NCI-H1048 (cell line): ENCODE data around the gene HSPB7.
"Not testable (repeated sequence)": the region's sequence is repeated elsewhere in the genome, so short reads cannot be mapped to it uniquely, and the experiment has no call there.

Source experiments
- DNase-seq: peaks from one replicate; lab custom pipeline; 2025; lab: John Stamatoyannopoulos, UW

HSPB7 gene

DNA sequence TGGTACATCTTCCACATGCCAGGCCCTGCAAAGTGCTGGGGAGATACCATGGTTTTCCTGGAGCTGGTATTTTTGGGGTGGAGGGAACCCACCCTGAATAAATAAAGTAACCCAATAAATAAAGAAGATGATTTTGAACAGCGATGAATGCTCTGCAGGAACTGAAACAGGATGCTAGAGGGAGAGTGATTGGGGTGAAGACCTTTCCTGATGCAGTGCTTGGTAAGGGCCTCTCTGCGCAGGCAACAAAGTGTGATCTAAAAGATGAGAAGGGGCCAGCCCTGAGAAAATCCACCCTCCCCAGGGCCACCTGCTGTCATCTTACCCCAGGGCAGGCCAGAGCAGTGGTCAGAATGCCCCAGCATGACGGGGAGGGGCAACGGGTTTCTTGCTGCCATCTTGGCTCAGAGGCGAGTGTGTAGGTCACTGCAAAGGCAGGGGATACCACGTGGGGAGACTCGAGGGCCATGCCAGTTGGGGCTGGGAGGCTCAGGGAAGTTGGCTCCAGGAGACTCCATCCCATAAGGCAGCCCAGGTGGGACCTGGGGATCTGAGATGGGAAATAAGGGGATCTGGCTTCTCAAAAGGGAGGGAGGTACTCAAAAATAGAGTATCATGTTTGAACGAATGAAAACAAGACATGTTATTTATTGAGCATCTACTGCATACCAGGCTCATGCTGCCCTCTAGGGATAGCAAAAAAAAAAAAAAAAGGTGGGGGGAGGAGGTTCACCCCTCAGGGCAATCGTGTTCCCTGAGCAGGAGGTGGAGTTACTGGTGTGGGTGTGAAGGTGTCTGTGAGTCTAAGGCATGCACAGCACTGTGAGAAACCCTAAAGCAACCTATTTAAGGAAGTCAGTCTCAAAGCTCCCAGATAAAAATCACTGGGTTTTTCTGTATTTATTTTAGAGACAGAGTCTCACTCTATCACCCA is 11.0 kb downstream of the HSPB7 start:
- no peak for DNase-seq

DNA sequence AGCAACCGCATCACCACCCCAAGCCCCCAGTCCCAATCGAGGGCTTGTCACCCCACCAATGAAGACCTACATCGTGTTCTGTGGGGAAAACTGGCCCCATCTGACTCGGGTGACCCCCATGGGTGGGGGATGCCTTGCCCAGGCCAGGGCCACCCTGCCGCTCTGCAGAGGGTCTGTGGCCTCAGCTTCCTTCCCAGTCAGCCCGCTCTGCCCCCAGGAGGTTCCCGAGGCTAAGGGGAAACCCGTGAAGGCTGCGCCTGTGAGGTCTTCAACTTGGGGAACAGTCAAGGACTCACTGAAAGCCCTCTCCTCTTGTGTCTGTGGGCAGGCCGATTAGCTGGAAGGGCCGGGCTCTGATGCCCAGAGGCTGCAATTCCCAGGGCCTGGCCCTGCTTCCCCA is 11.8 kb downstream of the HSPB7 start:
- no peak for DNase-seq

DNA sequence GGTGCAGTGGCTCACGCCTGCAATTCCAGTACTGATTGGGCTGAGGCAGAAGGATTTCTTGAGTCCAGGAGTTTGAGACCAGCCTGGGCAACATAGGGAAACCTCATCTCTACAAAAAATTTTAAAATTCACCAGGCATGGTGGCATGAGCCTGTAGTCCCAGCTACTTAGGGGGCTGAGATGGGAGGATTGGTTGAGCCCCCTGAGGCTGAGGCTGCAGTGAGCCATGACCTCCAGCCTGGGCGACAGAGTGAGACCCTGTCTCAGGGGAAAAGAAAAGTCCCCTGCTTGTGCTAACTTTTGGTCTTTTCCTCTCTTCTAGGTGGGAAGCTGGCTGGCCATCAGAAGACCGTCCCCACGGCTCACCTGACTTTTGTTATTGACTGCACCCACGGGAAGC is 12.2 kb downstream of the HSPB7 start:
- no peak for DNase-seq

DNA sequence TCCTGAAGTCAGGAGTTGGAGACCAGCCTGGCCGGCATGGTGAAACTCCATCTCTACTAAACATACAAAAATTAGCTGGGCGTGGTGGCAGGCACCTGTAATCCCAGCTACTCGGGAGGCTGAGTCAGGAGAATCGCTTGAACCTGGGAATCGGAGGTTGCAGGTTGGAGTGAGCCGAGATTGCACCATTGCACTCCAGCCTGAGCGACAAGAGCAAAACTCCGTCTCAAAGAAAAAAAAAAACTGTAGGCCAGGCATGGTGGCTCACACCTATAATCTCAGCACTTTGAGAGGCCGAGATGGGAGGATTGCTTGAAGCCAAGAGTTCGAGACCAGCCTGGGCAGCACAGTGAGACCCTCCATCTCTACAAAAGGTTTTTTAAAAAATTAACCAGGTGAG is 16.6 kb downstream of the HSPB7 start:
- DNase-seq = not testable (repeated sequence)

DNA sequence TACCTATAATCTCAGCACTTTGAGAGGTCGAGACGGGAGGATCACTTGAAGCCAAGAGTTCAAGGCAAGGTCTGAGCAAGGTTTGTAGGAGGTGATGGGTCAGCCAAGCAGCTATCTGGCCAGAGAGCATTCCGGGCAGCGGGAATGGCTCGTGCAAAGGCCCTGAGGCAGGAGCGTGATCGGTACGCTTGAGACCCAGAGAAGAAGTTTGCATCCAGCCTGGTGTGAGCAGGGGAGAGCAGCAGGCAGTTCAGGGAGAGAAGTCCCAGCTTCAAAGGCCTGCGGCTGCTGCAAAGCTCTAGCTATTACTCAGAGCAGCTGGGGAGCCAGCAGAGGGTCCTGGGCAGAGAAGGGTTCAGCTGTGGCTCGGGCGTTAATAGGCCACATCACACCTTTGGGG is 18.9 kb downstream of the HSPB7 start:
- DNase-seq = no peak

DNA sequence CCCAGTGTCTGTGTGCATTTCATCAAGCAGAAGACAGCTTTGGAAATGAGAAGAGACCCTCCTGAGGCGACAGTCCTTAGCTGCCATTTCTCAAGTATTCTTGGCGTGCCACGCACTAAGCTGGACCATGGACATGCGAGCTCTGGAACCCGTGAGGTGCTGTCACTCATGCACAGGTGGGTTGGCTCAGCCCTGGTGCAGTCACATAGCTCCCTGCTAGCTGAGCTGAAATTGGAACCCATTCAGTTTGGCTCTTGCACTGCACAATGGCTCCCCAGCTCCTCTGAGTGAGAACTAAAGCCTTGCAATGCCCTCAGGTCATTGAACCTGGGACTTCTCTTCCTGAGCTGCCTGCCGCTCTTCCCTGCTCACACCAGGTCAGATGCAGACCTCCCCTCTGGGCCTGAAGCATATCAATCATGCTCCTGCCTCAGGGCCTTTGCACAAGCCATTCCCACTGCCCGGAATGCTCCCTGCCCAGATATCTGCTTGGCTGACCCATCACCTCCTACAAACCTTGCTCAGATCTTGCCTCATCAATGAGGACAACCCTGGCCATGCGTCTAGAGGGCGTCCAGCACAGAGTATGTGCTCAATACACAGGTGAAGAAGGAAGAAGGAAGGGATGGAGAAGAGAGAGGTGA is 20.1 kb downstream of the HSPB7 start:
- DNase-seq = no peak

DNA sequence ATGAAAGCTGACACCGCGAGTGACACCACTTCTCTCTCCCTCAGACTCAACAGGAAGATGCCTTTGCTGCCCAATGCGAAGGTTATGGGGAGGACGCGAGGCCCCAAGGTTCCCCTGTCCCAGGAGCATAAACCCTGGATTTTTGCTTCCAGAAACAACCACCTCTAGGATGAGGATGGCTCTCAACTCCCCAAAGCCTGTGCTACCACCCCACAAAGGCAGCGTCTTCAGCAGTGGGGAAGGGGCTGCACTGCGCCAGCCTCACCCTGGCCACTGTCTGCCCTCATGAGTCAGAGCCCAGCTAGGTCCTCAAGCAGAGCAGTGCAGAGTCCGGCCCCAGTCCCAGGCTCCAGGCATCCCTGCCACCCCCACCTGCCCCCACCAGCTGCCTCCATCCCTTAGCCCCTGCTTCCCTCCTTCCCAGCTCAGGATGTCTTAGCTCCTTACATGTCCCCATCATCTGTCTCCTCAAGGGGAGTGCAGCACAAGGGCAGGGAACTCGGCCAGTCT is 20.7 kb downstream of the HSPB7 start:
- DNase-seq = no peak

DNA sequence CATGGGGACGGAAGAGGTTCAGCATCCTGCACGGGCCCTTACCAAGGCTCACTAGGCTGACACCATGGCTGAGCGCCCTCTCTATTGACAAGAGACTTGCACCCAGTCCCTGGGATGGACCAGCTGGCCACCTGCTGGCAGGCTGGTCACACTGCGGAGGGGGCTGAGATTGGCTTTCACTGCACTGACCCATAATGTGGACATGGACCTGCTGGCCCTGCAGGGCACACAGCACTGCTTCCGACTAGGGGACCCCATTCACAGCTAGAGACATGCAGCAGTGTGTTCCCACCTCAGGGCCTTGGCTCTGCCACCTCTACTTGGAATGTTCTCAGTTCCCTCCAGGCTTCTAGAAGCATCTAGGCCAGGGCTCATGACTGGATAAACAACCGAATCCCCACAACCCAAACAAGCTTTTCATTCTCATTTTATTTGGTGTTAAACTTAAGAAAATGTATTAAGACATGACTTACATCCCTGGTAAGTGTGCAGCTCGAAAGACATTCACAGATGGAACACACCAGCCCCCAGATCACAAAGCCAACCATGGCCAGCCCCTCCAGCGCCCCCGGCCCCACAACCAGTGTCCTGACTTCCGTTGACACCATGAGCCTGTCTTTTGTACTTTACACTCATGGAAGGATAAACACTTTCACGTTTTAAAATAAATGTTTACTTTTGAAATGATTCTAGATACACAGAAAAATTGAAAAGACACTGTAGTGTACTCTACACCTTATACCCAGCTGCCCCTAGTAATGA is 23.1 kb downstream of the HSPB7 start:
- no peak for DNase-seq

DNA sequence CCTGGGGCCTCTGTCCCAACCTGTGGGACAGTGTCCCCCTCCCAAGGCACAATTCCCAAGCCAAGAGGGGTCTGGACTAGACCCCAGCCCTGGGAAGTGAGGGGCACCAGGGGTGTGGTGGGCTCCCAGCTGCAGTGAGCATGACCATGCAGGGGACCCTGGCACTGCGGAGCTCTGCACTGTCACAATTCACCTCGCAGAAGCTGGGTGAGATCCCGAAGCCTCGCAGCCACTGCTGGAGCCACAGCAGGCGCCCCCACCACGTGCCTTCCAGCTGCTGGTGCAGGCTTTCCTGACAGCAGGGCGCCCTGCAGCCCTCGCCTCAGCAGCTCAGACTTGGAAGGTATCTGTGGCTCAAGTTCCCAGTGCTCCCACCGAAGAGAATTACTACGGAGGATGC is 23.8 kb downstream of the HSPB7 start:
- no peak for DNase-seq

DNA sequence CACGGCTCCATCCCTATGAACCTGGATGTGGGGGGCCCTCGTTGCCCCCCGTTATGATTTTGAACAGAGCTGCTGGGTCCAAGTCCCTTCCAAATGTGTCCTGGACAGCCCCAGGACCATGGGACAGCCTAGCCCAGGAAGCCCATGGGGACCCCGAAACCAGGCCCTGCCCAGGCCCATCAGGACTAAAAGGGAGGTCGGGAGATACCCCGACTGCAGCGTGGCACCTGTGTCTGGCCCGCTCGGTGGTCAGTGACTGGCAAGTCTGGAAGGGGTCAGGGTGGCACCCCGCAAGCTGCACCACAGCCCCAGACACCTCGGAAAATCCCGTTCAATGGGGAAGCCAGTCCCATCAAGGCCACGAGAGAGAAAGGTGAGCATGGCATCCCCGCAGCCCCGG is 24.2 kb downstream of the HSPB7 start:
- DNase-seq = no peak

DNA sequence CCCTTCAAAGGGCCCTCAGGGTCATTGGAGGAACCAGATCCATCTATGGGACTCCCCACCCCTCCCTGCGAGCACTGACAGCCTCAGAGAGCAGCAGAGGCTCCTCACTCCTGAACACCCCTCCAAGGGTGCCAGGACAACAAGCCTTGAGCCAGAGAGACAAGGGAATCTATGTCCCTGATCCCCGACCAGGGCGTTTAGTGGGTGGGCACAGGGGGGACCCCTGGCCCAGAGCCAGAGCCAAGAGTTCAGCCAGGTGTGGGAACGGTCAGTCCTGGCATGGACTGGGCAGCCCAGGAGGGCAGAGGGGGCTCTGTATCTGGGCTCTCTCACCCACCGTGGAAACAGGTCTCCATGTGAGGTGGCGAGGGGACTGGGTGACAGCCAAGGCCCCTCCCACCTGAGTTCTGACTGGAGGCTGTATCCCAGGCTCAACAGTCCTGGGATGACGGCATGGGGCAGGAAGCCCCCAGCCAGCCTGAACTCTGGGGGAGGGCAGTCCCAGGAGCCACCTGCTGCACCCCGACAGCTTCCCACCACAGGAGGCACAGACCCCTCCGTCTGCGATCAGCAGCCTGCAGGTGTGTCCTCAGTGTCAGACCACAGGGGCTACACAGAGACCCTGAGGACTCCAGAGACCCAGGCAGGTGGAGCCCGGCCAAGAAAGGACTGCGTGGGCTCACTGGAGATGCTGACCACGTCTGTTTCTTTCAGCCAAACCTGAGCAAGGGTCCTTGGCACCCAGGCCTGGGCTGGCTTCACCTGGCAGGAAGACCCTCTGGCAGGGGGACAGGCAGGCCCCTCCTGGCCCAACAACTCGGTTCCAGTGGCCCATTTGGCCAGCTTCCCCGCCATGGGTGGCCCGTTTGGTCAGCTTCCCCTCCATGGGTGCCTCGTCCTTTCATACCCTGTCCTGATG is 25.0 kb downstream of the HSPB7 start:
- no peak for DNase-seq

DNA sequence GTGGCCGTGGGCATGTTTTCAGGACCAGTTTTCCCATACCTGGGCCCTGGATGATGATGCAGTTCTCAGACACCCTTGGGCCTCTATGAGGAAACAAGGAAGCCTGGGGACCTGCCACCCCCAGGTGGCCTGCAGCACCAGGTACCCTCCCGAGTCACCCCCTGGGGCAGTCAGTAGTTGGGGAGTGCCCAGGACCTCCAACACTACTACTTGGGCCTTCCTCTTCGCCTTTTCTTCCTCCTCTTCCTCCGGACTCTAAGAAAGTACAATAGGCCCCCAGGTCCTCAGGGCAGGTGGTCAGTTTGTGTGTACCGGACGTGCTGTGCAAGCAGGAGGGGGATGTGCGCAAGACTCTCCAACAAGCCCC is 25.7 kb downstream of the HSPB7 start:
- DNase-seq = no peak

DNA sequence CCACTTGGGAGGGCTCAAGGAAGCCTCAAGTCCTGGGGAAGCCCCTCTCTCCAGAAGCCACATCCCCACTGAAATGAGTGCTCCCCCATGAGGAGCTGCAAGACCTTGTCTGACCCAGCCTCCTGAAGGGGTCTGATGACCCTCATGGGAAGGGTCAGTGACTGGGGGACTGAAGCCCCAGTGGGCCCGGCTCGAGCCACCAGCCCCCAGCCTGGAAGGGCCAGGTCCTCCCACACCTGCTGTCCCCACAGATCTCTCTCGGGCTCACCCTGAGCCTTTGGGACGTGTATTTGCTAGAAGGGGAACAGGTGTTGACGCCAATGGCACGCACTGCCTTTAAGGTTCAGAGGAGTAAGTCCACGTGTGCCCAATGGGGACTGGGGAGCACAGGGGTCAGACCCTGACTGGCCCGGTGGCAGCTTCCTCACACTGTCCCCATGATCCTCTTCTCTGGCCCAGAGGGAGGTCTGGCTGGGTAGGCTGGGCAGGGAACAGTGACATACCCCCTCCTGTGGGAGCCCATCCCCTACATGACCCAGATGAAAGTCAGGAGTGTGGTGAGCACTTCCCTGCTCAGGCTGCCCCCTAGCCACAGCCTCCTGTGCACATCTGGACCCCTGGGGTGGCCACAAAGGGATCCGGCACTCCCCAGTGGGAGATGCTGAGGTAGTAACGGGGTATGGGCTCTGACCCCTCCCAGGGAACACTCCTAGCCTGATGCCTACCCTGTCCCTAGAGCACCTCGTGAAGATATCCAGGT is 26.2 kb downstream of the HSPB7 start:
- no peak for DNase-seq

DNA sequence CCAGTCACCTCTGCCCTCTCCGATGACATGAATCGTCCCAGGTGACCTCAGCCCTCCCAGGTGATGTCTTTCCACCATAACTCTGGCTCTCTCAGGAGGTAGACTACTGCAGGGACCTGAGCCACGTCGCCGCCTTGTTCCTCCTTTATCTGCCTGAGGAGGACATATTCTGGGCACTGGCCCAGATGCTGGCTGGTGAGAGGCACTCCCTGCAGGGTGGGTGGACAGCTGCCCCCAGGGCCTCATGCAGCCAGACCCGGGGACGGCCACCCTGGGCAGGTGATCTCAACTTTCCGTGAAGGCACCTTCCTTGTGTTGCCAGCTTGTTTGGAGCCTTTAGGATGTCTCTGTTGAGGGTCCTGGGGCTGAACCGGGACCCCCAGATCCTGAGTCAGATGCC is 28.1 kb downstream of the HSPB7 start:
- no peak for DNase-seq

DNA sequence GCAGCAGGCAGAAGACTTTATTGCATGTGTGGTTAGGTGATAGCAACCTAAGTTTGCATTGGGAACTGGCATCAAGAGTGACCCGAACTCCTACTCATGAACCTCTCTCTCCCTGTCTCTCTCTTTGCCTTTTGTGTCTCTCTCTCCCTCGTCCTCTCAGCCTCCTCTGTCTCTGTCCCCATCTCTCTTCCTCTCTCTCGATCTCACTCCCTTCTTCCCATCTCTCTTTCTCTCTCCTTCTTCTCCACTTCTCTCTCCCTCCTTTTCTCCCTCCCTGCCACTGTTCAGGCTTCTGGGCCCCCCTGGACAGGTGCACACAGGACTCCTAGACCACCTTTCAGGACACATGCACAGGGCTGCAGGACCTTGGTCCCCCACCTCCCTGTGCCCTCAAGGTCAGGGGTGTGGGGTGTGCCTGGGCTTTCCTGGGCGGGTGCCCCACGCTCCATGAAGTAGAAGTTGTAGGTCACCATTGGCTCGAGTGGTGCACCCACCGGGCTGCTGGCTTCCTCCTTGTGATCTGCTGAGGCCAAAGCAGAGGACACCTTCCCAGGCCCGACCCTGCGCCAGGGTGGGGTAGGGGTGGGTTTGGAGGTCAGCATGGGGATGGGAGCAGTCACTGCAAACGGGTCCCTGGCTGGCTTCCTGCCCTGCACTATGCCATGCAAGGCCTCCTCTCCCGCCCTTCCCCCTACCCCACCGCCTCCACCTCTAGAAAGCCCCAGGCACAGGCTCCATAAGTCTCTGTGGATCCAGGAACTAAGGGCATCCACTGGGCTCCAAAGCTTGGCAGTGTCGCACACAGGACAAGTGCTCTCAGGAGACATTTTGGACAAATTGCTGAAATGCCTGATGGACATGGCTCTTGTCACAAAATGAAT is 28.7 kb downstream of the HSPB7 start:
- no peak for DNase-seq

DNA sequence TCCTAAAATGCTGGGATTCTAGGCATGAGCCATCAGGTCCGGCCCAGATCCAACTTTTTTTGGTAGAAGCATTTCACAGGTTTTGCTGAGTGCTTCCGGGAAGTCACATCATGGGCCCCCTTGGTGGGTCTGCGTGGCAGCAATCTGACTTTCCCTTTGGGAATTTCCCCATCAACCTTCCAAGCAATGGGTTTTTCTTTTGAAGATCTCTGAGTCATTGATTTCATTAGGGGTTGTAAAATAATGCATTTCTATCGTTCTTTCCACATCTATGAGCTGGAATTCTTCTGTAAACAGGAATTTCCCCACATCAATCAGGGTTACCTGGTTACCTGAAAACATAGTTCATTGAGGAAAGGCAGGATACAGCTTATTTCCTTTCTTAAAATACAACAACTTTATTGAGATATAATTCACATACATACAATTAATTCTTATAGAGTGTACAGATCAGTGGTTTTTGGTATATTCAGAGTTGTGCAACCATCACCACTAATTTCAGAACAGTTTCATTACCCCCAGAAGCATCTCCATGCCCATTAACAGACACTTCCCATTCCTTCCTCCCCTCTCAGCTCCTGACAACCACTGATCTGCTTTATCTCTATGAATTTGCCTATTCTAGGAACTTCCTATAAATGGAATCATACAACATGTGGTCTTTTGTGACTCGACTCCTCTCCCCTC is 32.1 kb downstream of the HSPB7 start:
- DNase-seq = no peak

DNA sequence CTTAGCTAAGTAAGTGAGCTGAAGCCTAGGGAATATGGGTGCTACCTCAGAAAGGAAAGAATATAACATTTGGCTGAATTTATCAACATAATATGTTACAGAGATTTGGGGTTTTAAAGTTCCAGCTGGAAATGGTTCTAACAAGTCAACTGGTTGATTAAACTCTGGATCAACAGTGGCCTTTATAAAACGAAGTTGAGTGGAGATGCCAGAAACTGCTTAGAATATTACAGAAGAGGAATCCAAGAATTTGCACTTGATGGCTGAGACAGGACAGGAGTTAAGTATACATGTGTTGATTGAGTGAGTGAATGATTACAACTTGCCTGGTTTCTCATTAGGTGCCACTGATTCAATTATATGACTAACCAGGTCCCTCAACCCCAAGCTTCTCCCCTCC is 34.6 kb downstream of the HSPB7 start:
- DNase-seq = no peak

DNA sequence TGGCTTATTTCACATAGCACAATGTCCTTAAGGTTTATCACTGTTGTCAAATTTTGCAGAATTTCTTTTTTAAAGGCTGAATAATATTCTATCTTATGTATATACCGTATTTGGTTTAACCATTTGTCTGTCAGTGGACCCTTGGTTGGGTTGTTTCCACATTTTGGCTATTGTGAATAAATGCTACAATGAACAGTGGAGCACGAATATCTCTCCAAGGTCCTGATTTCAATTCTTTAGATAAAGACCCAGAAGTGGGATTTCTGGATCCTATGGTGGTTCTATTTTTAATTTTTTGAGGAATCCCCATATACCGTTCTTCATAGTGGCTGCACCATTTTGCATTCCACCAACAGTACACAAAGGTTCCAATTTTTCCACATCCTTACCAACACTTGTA is 36.2 kb downstream of the HSPB7 start:
- DNase-seq = no peak

DNA sequence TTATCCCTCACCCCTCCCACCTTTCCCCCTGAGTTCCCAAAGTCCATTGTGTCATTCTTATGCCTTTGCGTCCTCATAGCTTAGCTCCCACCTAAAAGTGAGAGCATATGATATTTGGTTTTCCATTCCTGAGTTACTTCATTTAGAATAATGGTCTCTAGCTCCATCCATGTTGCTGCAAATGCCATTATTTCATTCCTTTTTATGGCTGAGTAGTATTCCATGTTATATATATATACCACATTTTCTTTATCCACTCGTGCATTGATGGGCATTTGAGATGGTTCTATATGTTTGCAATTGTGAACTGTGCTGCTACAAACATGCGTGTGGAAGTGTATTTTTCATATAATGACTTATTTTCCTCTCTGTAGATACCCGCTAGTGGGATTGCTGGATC is 39.9 kb downstream of the HSPB7 start:
- DNase-seq = not testable (repeated sequence)
